Memory B cell (primary cell): ENCODE results near the gene MVB12B.

Experiments
- ATAC-seq: fragments of 150-1000 bp; cut with Tn5 transposase; 2 replicates; pipeline ENCODE4 v1.10.0; 2021; ENCODE audit warnings: low read depth, mild to moderate bottlenecking, moderate library complexity
- DNase-seq, 2 donors: peaks; one replicate each; pipeline ENCODE4 v3.0.0; 2022; ENCODE audit warnings: low spot score in 2 of 2
- H3K27ac Mint-ChIP-seq: one replicate; pipeline ENCODE4 v1.8.0; 2022; ENCODE audit warnings: mild to moderate bottlenecking, moderate library complexity, mixed read lengths
- H3K27me3 Mint-ChIP-seq: one replicate; pipeline ENCODE4 v1.8.0; 2022; ENCODE audit warnings: mixed read lengths
- H3K36me3 Mint-ChIP-seq: one replicate; pipeline ENCODE4 v1.8.0; 2022; ENCODE audit warnings: mild to moderate bottlenecking, mixed read lengths
- H3K4me1 Mint-ChIP-seq: one replicate; pipeline ENCODE4 v1.8.0; 2022; ENCODE audit warnings: mixed read lengths
- H3K4me3 Mint-ChIP-seq: one replicate; pipeline ENCODE4 v1.8.0; 2022; ENCODE audit warnings: mild to moderate bottlenecking, moderate library complexity, mixed read lengths
- H3K9me3 Mint-ChIP-seq: one replicate; pipeline ENCODE4 v1.8.0; 2022; ENCODE audit warnings: mixed read lengths

Gene MVB12B

DNA sequence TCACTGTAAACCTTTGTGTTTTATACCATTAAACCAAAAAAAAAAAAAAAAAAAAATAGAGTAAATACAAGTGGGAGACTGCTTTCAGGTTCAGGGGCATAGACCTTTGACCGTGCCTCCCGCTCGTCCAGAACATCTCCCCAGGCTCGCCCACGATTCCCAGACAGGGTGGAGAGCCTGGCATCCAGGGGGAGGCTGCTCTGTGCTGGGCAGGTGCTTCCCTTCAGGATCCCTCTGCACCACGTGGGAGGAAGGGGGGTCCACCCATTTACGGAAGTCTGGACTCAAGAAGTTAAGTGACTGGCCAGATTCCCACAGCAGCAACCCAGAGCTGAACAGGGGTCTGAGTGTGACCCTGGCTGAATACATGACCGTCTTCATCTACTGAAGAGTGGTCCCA, 161.7 kb downstream of the MVB12B start:
- peaks cover 4% of the 10 kb centered on the region for H3K27me3 Mint-ChIP-seq
- H3K9me3 Mint-ChIP-seq = no peaks in the 10 kb centered on the region
- no peak overlapping the region for H3K27ac Mint-ChIP-seq
- no peak for ATAC-seq
- no peaks in the 10 kb centered on the region for H3K36me3 Mint-ChIP-seq
- no peak for DNase-seq
- H3K4me3 Mint-ChIP-seq = no peak overlapping the region
- no peaks in the 10 kb centered on the region for H3K4me1 Mint-ChIP-seq

GRCh38 chr9:126488881-126489404, 162.3 kb downstream of the MVB12B start:
- H3K36me3 Mint-ChIP-seq = no peaks in the 10 kb centered on the region
- no peaks in the 10 kb centered on the region for H3K9me3 Mint-ChIP-seq
- H3K27me3 Mint-ChIP-seq = peaks cover 4% of the 10 kb centered on the region
- DNase-seq (no peak), ATAC-seq (no peak)
- H3K27ac Mint-ChIP-seq = no peak overlapping the region
- H3K4me1 Mint-ChIP-seq = no peaks in the 10 kb centered on the region
- no peak overlapping the region for H3K4me3 Mint-ChIP-seq

- no peak for DNase-seq
- ATAC-seq = no peak
- Mint-ChIP-seq H3K4me1 (no peaks in the 10 kb centered on the region), H3K27ac (no peak overlapping the region), H3K9me3 (no peaks in the 10 kb centered on the region), H3K36me3 (no peaks in the 10 kb centered on the region), H3K4me3 (no peak overlapping the region), H3K27me3 (peaks cover 4% of the 10 kb centered on the region)
Observed at GRCh38 chr9:126489581-126490213, 163.1 kb downstream of the MVB12B start.

- no peak for ATAC-seq
- no peak for DNase-seq
Observed at GRCh38 chr9:126490214-126490631, 163.6 kb downstream of the MVB12B start.

GRCh38 chr9:126490871-126491567, 164.4 kb downstream of the MVB12B start:
- peak; percentile 56 to 74 for DNase-seq
- H3K27ac Mint-ChIP-seq = no peak overlapping the region
- H3K36me3 Mint-ChIP-seq = no peaks in the 10 kb centered on the region
- H3K27me3 Mint-ChIP-seq = peaks cover 4% of the 10 kb centered on the region
- H3K4me1 Mint-ChIP-seq = no peaks in the 10 kb centered on the region
- no peak overlapping the region for H3K4me3 Mint-ChIP-seq
- no peaks in the 10 kb centered on the region for H3K9me3 Mint-ChIP-seq
- peak; percentile 60 for ATAC-seq

More at GRCh38 chr9:126490214-126490631, 163.6 kb downstream of the MVB12B start:
- peaks cover 4% of the 10 kb centered on the region for H3K27me3 Mint-ChIP-seq
- no peak overlapping the region for H3K27ac Mint-ChIP-seq
- H3K4me3 Mint-ChIP-seq = no peak overlapping the region
- H3K9me3 Mint-ChIP-seq = no peaks in the 10 kb centered on the region
- no peaks in the 10 kb centered on the region for H3K4me1 Mint-ChIP-seq
- H3K36me3 Mint-ChIP-seq = no peaks in the 10 kb centered on the region

DNA sequence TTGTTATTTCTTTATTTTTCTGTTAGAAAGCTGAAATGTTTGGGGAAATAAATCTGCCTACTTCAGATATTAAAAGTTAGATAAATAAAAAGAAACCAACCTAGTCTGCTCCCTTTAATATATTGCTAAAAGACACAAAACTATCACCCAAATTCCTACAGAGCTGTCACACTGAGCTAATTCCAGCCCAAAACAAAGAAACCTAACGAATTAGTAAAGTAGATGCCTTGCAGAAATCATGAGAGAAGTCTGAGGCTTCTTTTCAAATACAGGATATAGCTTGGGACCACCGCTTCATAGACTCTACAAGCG, 164.9 kb downstream of the MVB12B start:
- H3K9me3 Mint-ChIP-seq = no peaks in the 10 kb centered on the region
- H3K4me3 Mint-ChIP-seq = no peak overlapping the region
- H3K27ac Mint-ChIP-seq = no peak overlapping the region
- H3K4me1 Mint-ChIP-seq = no peaks in the 10 kb centered on the region
- H3K36me3 Mint-ChIP-seq = no peaks in the 10 kb centered on the region
- peaks cover 5% of the 10 kb centered on the region for H3K27me3 Mint-ChIP-seq
- ATAC-seq (no peak), DNase-seq (no peak)

DNA sequence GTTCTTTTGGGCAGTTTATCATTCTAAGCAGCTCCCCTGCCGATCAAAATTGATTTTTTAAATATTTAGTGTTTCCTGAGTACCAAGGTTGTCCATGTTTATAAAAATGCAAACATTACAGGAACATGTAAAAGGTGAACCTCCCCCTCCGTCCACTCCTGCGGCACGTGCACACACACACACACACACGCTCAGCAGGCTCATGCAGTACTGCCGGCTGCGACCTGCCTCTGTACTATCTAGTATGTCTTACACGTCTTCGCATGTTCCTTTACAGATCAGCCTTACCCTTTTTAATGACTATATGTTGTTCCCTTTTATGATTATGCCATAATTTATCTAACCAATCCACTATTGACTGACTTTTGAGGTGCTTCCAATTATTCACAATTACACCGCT, 165.3 kb downstream of the MVB12B start:
- no peak overlapping the region for H3K27ac Mint-ChIP-seq
- no peaks in the 10 kb centered on the region for H3K4me1 Mint-ChIP-seq
- H3K4me3 Mint-ChIP-seq = no peak overlapping the region
- no peak for ATAC-seq
- H3K9me3 Mint-ChIP-seq = no peaks in the 10 kb centered on the region
- DNase-seq = no peak
- no peaks in the 10 kb centered on the region for H3K36me3 Mint-ChIP-seq
- peaks cover 8% of the 10 kb centered on the region for H3K27me3 Mint-ChIP-seq

- no peaks in the 10 kb centered on the region for H3K36me3 Mint-ChIP-seq
- ATAC-seq = no peak
- H3K27me3 Mint-ChIP-seq = peaks cover 8% of the 10 kb centered on the region
- no peak overlapping the region for H3K4me3 Mint-ChIP-seq
- peaks cover 2% of the 10 kb centered on the region for H3K4me1 Mint-ChIP-seq
- H3K27ac Mint-ChIP-seq = no peak overlapping the region
- DNase-seq = no peak
- no peaks in the 10 kb centered on the region for H3K9me3 Mint-ChIP-seq
Observed at GRCh38 chr9:126494264-126494663, 167.6 kb downstream of the MVB12B start.

DNA sequence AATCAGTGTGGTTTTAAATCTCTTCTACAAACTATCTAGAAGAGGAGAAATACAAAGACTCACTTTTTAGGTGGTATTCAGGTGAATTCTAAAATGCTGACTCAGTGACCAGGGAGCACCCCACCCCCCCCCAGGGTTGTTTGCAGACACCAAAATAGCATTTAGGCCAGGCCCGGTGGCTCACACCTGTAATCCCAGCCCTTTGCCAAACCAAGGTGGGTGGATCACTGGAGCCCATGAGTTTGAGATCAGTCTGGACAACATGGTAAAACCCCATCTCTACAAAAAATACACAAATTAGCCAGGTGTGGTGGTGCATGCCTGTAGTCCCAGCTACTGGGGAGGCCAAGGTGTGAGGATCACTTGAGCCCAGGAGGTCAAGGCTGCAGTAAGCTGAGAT, 168.1 kb downstream of the MVB12B start:
- H3K4me1 Mint-ChIP-seq = peaks cover 2% of the 10 kb centered on the region
- H3K27ac Mint-ChIP-seq = no peak overlapping the region
- H3K36me3 Mint-ChIP-seq = no peaks in the 10 kb centered on the region
- no peak for ATAC-seq
- DNase-seq = no peak
- peaks cover 8% of the 10 kb centered on the region for H3K27me3 Mint-ChIP-seq
- H3K9me3 Mint-ChIP-seq = no peaks in the 10 kb centered on the region
- H3K4me3 Mint-ChIP-seq = no peak overlapping the region

DNA sequence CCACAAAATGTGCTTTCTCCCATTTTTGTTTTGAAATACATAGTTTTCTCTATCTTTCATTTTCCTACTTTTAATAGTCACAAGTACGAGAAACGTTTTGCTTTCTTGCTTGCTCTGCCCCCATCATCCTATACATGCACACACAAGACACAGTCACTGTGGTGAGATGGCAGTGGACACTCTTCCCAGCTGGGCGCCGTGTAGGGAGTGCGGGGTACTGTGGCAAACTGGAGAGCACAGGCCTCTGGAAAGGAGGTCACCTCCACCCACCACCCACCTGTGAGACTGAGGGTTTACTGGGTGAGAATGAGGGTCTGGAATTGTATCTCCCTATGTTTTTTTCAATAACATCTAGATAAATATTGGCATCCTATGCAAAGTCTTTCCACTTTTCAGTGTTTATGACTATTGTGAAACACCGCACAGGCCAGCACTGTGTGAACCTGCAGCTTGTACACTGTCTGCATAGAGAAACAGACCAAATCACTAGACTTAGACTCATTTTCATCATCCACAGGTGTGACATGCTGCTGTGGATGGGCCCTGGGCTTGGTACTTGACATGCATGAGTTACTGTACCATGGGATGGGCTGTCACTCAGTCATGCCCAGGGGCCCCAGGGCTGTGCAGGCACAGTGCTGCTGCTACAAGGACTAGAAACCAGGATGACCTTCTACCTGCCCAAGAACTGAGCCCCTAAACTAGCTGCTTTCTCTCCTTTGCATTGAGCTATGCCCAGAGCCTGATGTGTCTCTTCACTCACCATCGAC, 169.0 kb downstream of the MVB12B start:
- Mint-ChIP-seq H3K9me3 (no peaks in the 10 kb centered on the region), H3K4me1 (peaks cover 6% of the 10 kb centered on the region), H3K4me3 (no peak overlapping the region), H3K27ac (no peak overlapping the region), H3K27me3 (peaks cover 12% of the 10 kb centered on the region), H3K36me3 (no peaks in the 10 kb centered on the region)
- no peak for ATAC-seq
- DNase-seq = no peak

GRCh38 chr9:126496181-126496576, 169.6 kb downstream of the MVB12B start:
- Mint-ChIP-seq H3K4me1 (peaks cover 10% of the 10 kb centered on the region), H3K27ac (no peak overlapping the region), H3K4me3 (no peak overlapping the region), H3K27me3 (peaks cover 16% of the 10 kb centered on the region), H3K36me3 (no peaks in the 10 kb centered on the region), H3K9me3 (no peaks in the 10 kb centered on the region)
- DNase-seq (no peak), ATAC-seq (no peak)

- ATAC-seq (no peak), DNase-seq (no peak)
- H3K9me3 Mint-ChIP-seq = no peaks in the 10 kb centered on the region
- H3K27me3 Mint-ChIP-seq = peaks cover 13% of the 10 kb centered on the region
- H3K36me3 Mint-ChIP-seq = no peaks in the 10 kb centered on the region
- no peak overlapping the region for H3K4me3 Mint-ChIP-seq
- no peak overlapping the region for H3K27ac Mint-ChIP-seq
- peaks cover 10% of the 10 kb centered on the region for H3K4me1 Mint-ChIP-seq
Observed at GRCh38 chr9:126496781-126497659, 170.4 kb downstream of the MVB12B start.

- ATAC-seq (no peak), DNase-seq (no peak)
- Mint-ChIP-seq H3K4me1 (peaks cover 10% of the 10 kb centered on the region), H3K4me3 (no peak overlapping the region), H3K27ac (no peak overlapping the region), H3K36me3 (no peaks in the 10 kb centered on the region), H3K9me3 (no peaks in the 10 kb centered on the region), H3K27me3 (peaks cover 12% of the 10 kb centered on the region)
Observed at GRCh38 chr9:126497660-126498275, 171.1 kb downstream of the MVB12B start.
